Esophagus squamous epithelium (tissue), 5 donors: ENCODE measurements around the gene TEX2. TPM values are rescaled to one million over a fixed set of nuclear protein-coding genes. Genes with fewer than 3 reads are reported as not detected.
A peak's percentile ranks its signal among the peaks of the same experiment; 100 is the strongest.

Source experiments
- DNase-seq: peaks from one replicate; lab custom pipeline; 2025; lab: John Stamatoyannopoulos, UW
- H3K27ac ChIP-seq, 4 donors: fragments of 200-600 bp; sonication (generic); one replicate each; pipeline ENCODE4 v1.5.1; 2016 to 2019; ENCODE audit warnings: mild to moderate bottlenecking in 1 of 4
- H3K27me3 ChIP-seq, 4 donors: fragments of 200-600 bp; sonication (generic); 1 replicate in 3 of 4; 2 replicates in 1 of 4; pipeline versions ENCODE4 v1.5.1 to v1.6.0; 2017 to 2021; ENCODE audit warnings: antibody characterized with exemption in 1 of 4
- H3K36me3 ChIP-seq, 3 donors: fragments of 200-600 bp; sonication (generic); one replicate each; pipeline ENCODE4 v1.5.1; 2016 to 2019
- H3K4me1 ChIP-seq, 3 donors: fragments of 200-600 bp; sonication (generic); one replicate each; pipeline ENCODE4 v1.5.1; 2017 to 2019
- H3K4me3 ChIP-seq, 4 donors: fragments of 200-600 bp; sonication (generic); 1 replicate in 3 of 4; 2 replicates in 1 of 4; pipeline ENCODE4 v1.5.1; 2016 to 2019; ENCODE audit warnings: mild to moderate bottlenecking in 2 of 4, moderate library complexity in 1 of 4
- H3K9me3 ChIP-seq, 3 donors: fragments of 200-600 bp; sonication (generic); one replicate each; pipeline ENCODE4 v1.5.1; 2016 to 2019
- CTCF ChIP-seq, 6 experiments: fragments of 450-650 bp in 4 of 6; fragments of 200-600 bp in 2 of 6; sonication (generic) in 2 of 6; IDR thresholded peaks; one replicate each; pipeline ENCODE4 v1.5.1; 2016 to 2019; ENCODE audit warnings: antibody characterized with exemption in 6 of 6, mild to moderate bottlenecking in 4 of 6, moderate library complexity in 4 of 6
- POLR2A ChIP-seq, 4 donors: fragments of 450-650 bp; IDR thresholded peaks; one replicate each; pipeline ENCODE4 v1.6.1; 2017; ENCODE audit warnings: antibody characterized with exemption in 4 of 4, mild to moderate bottlenecking in 4 of 4, moderate library complexity in 3 of 4
- WGBS, 2 donors: methylation state at CpG; one replicate each; pipeline ENCODE4 v1.1.5; 2018; 5-methylcytosine and 5-hydroxymethylcytosine counted together
- intact Hi-C: fragments of 100-400 bp; cut with DNase I; formaldehyde crosslinking; loops from one replicate; pipeline ENCODE4 v1.15.0; 2022
- total RNA-seq, 4 donors: library from RNA; depleted of rRNA; stranded (reverse); fragments of >200 nt; gene quantifications; one replicate each; pipeline ENCODE4 v1.1.0, GENCODE V29; 2016
- donor health status: DM: yes; HTN: yes; CAD: no.

The TEX2 gene
- total RNA-seq, 4 donors from 2014 or later, result 25.5 to 33.0 (median 29.7) TPM

- H3K27me3 ChIP-seq, result no peaks in the 10 kb centered on the region
- DNase-seq, result no peak
- H3K4me3 ChIP-seq, result no peak overlapping the region
- TF ChIP-seq CTCF (IDR thresholded peaks at IDR 0.05) (no peak), POLR2A (IDR thresholded peaks at IDR 0.05) (no peak)
- 88 to 91% methylated on average over 10 to 11 of the region's 11 CpGs for WGBS, 2 donors
- H3K4me1 ChIP-seq, result peaks cover 14 to 31% (median 18%) of the 10 kb centered on the region in 3 donors
- no peaks in the 10 kb centered on the region for H3K36me3 ChIP-seq
- H3K27ac ChIP-seq, result no peak overlapping the region
- intact Hi-C loops, result no loop called here
- H3K9me3 ChIP-seq, result no peaks in the 10 kb centered on the region
Measured at GRCh38 chr17:64245218-64246145, 17.6 kb downstream of the TEX2 start.

- intact Hi-C loops, result no loop called here
- no peaks in the 10 kb centered on the region for H3K36me3 ChIP-seq
- no peak for DNase-seq
- H3K4me3 ChIP-seq, result no peak overlapping the region
- no peak for TF ChIP-seq CTCF (IDR thresholded peaks at IDR 0.05)
- no peak for TF ChIP-seq POLR2A (IDR thresholded peaks at IDR 0.05)
- H3K27ac ChIP-seq, result no peak overlapping the region
- WGBS, 2 donors, result 89 to 93% methylated on average over 5 of the region's 5 CpGs
- no peaks in the 10 kb centered on the region for H3K27me3 ChIP-seq
- no peaks in the 10 kb centered on the region for H3K9me3 ChIP-seq
- peaks cover 13 to 30% (median 15%) of the 10 kb centered on the region in 3 donors for H3K4me1 ChIP-seq
Measured at GRCh38 chr17:64244165-64244564, 18.9 kb downstream of the TEX2 start.

GRCh38 chr17:64243340-64243739 lies 19.7 kb downstream of the TEX2 start:
- Histone ChIP-seq H3K9me3 (no peaks in the 10 kb centered on the region), H3K36me3 (no peaks in the 10 kb centered on the region), H3K4me1 (peaks cover 12 to 32% (median 20%) of the 10 kb centered on the region in 3 donors), H3K4me3 (no peak overlapping the region), H3K27me3 (no peaks in the 10 kb centered on the region), H3K27ac (no peak overlapping the region)
- TF ChIP-seq CTCF (IDR thresholded peaks at IDR 0.05), result no peak
- WGBS, 2 donors, result 93% methylated on average over 2 of the region's 2 CpGs
- intact Hi-C loops, result no loop called here
- no peak for DNase-seq

- 85 to 88% methylated on average over 7 of the region's 7 CpGs for WGBS, 2 donors
- Histone ChIP-seq H3K27me3 (no peaks in the 10 kb centered on the region), H3K4me3 (no peak overlapping the region), H3K9me3 (no peaks in the 10 kb centered on the region), H3K36me3 (no peaks in the 10 kb centered on the region), H3K4me1 (peaks cover 12 to 32% (median 20%) of the 10 kb centered on the region in 3 donors), H3K27ac (no peak overlapping the region)
- DNase-seq, result no peak
- intact Hi-C loops, result no loop called here
- TF ChIP-seq CTCF (IDR thresholded peaks at IDR 0.05), result no peak
- no peak for TF ChIP-seq POLR2A (IDR thresholded peaks at IDR 0.05)
Measured at GRCh38 chr17:64242633-64243032, 20.4 kb downstream of the TEX2 start.

- DNase-seq, result no peak
- H3K4me3 ChIP-seq, result no peak overlapping the region
- H3K36me3 ChIP-seq, result no peaks in the 10 kb centered on the region
- intact Hi-C loops, result no loop called here
- H3K27ac ChIP-seq, result peak overlapping the region; percentile 43 to 69 (median 57)
- no peaks in the 10 kb centered on the region for H3K9me3 ChIP-seq
- WGBS, 2 donors, result 16 to 31% methylated on average over 4 to 7 of the region's 8 CpGs
- no peaks in the 10 kb centered on the region for H3K27me3 ChIP-seq
- TF ChIP-seq POLR2A (IDR thresholded peaks at IDR 0.05) (no peak), CTCF (IDR thresholded peaks at IDR 0.05) (no peak)
- peaks cover 12 to 32% (median 20%) of the 10 kb centered on the region in 3 donors for H3K4me1 ChIP-seq
Measured at GRCh38 chr17:64240741-64241347, 22.2 kb downstream of the TEX2 start.
